Activated naive CD4-positive, alpha-beta T cell treated with anti-CD3 and anti-CD28 coated beads, Interleukin-2, amount 50 U/mL, for 16 hours (primary cell): Measurements from ENCODE around the gene IGSF5.

Experiments used
- DNase-seq: peaks from one replicate; pipeline ENCODE4 v3.0.0-alpha.2; 2020

The IGSF5 gene

DNA sequence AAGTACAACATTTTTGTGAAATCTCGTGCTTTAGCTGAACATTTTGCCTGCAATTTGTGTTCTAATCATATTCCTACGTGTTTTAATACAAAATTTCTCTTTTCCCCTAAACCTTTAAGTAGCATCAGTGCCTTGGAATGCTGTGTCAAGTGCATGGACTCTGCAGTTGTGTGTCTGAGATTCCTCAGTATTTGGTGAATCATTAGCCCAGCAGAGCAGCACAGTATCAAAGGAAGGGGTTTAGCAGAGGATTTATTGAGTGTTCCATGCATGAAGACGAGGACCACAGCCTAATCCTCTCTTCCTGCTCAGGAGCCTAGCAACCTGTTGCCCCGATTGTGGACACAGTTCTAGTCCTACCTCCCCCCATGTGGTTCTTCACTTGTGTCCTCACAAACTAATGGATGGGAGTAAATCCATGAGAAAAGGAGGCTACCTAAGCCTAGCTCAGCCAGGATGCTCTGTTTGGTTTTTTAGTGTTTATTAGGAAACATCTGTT, 92.9 kb downstream of the IGSF5 start:
- DNase-seq, result no peak

DNA sequence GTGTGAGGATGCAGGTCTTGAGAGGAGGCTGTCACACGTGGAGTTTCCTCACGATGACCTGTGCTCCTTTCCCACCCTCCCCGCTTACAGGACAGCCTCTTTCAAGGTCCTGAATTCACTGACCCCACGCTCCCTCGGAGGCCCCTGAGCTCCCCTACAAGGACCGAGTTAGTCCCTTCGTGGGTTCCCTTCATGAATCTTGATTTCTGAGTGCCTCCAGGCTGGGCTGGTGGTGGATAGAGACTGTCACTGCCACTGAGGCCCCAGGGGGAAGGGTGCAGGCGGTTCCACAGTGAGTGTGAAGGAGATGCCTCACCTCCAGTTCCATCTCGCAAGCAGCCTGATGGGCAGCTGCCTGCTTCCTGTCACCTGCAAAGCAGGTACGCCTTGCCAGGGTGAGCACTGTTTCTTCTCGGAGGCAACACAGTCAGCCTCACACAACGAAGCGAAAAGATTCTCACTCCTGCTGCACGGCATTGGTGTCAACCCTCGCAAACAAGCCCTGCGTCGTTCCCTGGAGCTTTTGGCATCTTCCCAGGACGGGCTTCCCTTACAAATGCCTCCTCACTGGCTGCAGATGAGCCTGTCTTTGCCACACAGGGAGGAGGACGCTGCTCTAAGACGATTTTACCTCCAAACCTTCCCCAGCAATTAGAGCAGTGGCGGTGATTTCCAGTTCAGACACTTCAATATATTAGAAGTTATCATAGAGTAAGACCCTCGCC, 95.6 kb downstream of the IGSF5 start:
- DNase-seq, result no peak

- no peak for DNase-seq
Observed at GRCh38 chr21:39842741-39843459, 97.9 kb downstream of the IGSF5 start.

DNA sequence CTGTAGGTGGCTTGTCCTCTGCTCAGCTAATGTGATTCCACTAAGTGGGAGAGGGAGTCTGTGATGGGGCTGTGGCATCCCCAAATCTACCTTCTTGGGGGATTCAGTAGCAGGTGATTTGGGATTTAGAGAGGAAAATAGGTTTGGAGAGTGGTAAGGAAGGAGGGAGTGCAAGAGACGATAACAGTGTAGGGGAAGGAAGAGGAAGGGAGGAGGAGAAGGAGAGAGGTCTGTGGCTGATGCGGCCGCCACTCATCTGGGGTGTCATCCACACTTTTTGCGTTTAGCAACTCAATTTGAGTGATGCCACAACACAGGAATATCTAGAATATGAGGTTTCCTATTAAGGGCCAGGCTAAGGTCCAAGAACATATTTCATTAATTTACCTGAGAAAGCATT, 98.5 kb downstream of the IGSF5 start:
- DNase-seq, result no peak

DNA sequence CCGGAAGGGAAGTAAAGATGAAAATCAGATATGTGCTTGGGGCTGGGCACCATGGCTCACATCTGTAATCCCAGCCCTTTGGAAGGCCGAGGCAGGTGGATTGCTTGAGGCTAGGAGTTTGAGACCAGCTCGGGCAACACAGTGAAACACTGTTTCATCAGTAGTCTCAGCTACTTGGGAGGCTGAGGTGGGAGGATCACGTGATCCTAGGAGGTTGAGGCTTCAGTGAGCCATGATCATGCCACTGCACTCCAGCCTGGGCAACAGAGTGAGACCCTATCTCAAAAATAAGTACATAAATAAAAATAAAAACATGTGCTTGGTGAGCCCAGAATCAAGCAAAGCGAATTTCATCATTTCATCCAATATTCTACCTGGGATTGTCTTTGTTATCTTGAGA, 98.9 kb downstream of the IGSF5 start:
- DNase-seq, result no peak

- no peak for DNase-seq
Observed at GRCh38 chr21:39845571-39846130, 100.7 kb downstream of the IGSF5 start.

GRCh38 chr21:39847877-39848276, 102.9 kb downstream of the IGSF5 start:
- no peak for DNase-seq

- no peak for DNase-seq
Observed at GRCh38 chr21:39849014-39849655, 104.2 kb downstream of the IGSF5 start.

DNA sequence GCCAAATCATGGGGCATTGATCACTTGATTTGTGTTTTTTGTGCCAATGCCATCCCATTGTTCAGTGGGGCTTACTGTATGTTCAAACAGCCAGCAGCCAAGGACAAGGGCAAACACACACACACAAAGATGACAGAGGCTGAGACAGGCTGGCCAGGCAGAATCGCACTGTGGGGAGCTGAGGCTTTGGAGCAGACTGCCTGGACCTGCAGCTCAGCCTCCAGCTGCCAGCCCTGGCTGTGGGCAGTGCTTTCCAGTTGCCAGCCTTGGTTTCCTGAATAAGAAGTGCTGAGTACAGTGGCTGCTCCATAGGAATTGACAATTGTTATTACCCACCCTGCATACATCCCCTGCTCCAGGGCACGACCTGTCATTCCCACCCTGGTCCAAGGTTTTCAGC, 105.3 kb downstream of the IGSF5 start:
- DNase-seq, result no peak

- no peak for DNase-seq
Observed at GRCh38 chr21:39851002-39851618, 106.1 kb downstream of the IGSF5 start.
